ENCODE measurements around the gene LAPTM4A. TPM values are rescaled to one million over a fixed set of nuclear protein-coding genes. Genes with fewer than 3 reads are reported as not detected.
"Not testable (repeated sequence)": the region's sequence is repeated elsewhere in the genome, so short reads cannot be mapped to it uniquely, and the experiment has no call there.

Gene LAPTM4A
- total RNA-seq, 2 donors from 2014 or later, result 145 TPM

DNA sequence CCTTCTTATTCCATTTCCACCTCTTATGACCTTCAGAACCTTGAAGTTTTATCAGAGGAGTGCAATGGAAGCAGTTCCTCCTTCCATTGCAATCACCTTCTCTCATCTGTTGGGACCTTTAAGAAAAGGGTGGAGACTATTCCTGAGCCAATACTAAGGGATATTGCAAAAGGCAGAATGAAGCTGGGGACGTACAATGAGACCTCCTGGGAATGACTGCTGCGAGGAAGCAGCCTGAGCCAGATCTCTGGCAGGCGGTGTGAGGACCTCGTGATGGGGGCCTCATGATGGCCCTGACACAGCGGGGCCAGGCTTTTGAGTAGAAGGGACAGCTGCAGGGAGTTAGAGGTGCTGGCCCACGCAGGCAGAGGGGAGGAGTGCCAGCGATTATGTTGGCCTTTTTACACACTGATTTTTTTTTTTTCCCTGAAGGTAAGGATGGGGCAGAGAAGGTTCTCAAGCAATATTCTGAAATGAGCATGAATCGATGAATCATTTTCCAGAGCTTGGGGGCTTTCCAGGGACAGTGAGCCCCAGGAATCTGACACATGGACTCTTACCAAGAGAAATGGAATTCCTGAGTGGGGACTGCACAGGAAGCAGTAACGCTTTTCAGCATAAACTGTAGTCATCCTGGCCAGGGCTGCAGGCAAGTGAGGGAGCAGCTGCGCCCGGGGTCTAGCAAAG lies 40.0 kb upstream of the LAPTM4A start:
- peak; percentile 71 for DNase-seq (ENCODE audit: low spot score)
- no peaks in the 10 kb centered on the region for H3K36me3 ChIP-seq
- no peaks in the 10 kb centered on the region for H3K9me3 ChIP-seq
- H3K27ac ChIP-seq, result peak overlapping the region in 1 of 2 donors; percentile 40
- no peak for TF ChIP-seq CTCF (IDR thresholded peaks at IDR 0.05)
- H3K4me3 ChIP-seq, result no peak overlapping the region
- H3K4me1 ChIP-seq, result peaks cover 0 to 10% of the 10 kb centered on the region in 2 donors
- no peaks in the 10 kb centered on the region for H3K27me3 ChIP-seq

DNA sequence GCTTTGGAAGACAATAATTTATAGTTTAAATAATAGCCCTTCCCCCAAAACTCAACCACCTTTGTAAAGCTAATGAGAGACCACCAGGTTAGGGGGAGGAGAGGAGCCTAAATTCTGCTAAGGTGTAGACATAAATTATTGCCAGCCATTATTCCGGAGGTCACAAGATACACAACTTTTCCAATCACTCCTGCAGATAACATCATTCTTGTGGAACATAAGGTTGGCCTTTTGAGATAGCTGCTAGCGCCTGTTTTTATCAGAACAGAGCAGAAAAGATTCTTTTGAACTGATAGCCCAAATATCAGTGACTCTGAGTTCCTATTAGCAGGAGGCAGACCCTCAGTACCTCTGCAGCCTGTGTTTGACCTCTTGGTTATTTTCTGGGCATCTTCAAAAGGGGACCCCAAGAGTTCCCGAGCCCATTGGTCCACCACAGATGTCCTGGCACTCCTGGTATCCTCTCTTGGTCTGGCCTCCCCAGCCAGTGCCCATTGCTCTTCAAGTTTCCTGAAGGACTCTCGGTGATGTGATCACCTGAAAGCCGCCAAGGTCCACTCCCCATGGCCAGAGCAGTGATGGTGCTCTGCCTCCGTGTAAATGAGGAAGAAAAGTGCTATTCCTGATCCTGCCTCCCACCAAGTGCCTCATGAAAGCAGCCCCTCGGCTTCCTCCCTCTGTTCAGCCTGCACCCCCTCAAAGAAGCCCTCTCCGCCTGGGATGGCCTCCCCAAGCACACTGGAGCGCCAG lies 38.5 kb upstream of the LAPTM4A start:
- DNase-seq (ENCODE audit: low spot score), result no peak
- no peak overlapping the region for H3K4me3 ChIP-seq
- no peak for TF ChIP-seq CTCF (IDR thresholded peaks at IDR 0.05)
- H3K4me1 ChIP-seq, result peaks cover 0 to 10% of the 10 kb centered on the region in 2 donors
- H3K36me3 ChIP-seq, result no peaks in the 10 kb centered on the region
- H3K27me3 ChIP-seq, result no peaks in the 10 kb centered on the region
- H3K9me3 ChIP-seq, result no peaks in the 10 kb centered on the region
- no peak overlapping the region for H3K27ac ChIP-seq

- not testable (repeated sequence) for H3K27me3 ChIP-seq; H3K27ac ChIP-seq; H3K4me3 ChIP-seq; H3K9me3 ChIP-seq; DNase-seq (ENCODE audit: low spot score); H3K36me3 ChIP-seq; H3K4me1 ChIP-seq
Observed at GRCh38 chr2:20085909-20086308, 34.5 kb upstream of the LAPTM4A start.

- not testable (repeated sequence) for H3K4me1 ChIP-seq; H3K27me3 ChIP-seq; H3K27ac ChIP-seq; H3K36me3 ChIP-seq; DNase-seq (ENCODE audit: low spot score); H3K4me3 ChIP-seq; H3K9me3 ChIP-seq
Observed at GRCh38 chr2:20082812-20083211, 31.4 kb upstream of the LAPTM4A start.

DNA sequence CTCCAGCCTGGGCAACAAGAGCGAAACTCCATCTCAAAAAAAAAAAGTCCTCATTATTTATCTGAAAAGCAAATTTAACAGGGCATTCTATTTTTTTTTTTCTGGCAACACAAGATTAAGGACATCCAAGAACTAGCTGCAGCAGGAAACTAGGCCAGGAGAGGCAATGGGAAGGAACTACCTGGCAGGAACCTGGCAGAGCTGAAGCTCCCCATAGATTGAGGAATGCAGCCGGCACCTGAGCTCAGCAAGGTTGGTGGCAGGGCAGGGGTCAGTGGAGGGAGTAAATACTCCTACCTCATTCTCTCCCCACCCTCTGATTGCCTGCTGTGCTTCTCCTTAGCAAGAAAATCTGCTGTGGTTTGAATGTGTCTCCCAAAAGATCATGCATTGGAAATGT lies 30.4 kb upstream of the LAPTM4A start:
- H3K9me3 ChIP-seq, result peaks cover 0 to 4% of the 10 kb centered on the region in 2 donors
- H3K27me3 ChIP-seq, result no peaks in the 10 kb centered on the region
- H3K4me3 ChIP-seq, result no peak overlapping the region
- H3K4me1 ChIP-seq, result no peaks in the 10 kb centered on the region
- no peak overlapping the region for H3K27ac ChIP-seq
- no peak for TF ChIP-seq CTCF (IDR thresholded peaks at IDR 0.05)
- no peak for DNase-seq (ENCODE audit: low spot score)
- no peaks in the 10 kb centered on the region for H3K36me3 ChIP-seq

DNA sequence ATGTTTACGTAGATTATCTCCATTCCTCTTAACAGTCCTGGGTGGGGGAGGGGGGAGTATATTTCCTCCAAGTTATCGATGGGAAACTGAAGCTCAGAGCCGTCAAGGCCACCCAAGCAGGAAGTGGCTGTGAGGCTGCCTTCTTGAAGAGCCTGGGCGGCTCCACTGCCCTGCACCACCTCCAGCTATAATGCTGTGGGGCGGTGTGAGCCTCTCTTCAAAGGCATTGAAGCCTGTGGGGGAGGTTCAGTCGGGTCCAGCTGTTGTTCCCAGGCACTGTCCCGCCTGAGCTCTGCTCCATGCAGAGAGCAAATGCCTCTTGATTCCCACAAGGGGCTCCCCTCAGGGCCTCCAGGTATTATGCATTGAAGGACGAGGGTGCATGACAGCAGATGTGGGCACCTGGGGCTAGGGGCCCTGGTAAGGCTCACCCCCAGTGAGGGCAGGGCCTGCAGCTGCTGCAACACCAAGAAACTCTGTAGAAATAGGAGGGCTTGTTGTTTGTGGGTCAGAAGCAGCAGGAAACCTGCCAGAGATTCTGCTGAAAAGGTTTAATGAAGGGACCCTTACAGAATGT lies 29.5 kb upstream of the LAPTM4A start:
- Histone ChIP-seq H3K4me1 (no peaks in the 10 kb centered on the region), H3K36me3 (no peaks in the 10 kb centered on the region), H3K4me3 (no peak overlapping the region), H3K9me3 (peaks cover 0 to 4% of the 10 kb centered on the region in 2 donors), H3K27ac (no peak overlapping the region), H3K27me3 (no peaks in the 10 kb centered on the region)
- TF ChIP-seq CTCF (IDR thresholded peaks at IDR 0.05), result no peak
- no peak for DNase-seq (ENCODE audit: low spot score)
